ENCODE measurements around the gene ABI3.

Gene ABI3

DNA sequence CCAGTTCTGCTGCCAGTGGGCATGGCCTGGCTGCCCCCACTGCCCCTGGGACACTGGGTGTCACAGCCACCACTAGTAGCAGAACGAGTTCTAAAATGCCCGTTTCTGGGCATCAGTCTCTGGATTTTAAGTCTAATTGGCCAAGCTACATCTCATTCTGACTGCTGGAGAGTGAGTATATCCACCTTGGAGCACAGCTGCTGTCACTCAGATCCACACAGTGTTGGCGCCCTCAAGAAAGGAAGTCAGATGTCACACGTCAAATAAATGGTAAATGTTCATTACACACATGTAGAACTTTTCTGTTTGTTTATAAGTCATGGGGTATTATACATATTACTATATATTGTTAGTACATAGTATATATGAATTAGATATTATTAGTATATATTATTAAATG, 19.6 kb upstream of the ABI3 start:
- Mint-ChIP-seq H3K27me3 (peaks cover 7 to 8% of the 10 kb centered on the region in 2 donors), H3K36me3 (peaks cover 10 to 12% of the 10 kb centered on the region in 2 donors), H3K4me3 (no peak overlapping the region), H3K4me1 (peaks cover 29 to 41% of the 10 kb centered on the region in 2 donors), H3K9me3 (peaks cover 4% of the 10 kb centered on the region in 2 donors), H3K27ac (no peak overlapping the region)
- ATAC-seq (replicated peaks) (no peak), DNase-seq (no peak)

DNA sequence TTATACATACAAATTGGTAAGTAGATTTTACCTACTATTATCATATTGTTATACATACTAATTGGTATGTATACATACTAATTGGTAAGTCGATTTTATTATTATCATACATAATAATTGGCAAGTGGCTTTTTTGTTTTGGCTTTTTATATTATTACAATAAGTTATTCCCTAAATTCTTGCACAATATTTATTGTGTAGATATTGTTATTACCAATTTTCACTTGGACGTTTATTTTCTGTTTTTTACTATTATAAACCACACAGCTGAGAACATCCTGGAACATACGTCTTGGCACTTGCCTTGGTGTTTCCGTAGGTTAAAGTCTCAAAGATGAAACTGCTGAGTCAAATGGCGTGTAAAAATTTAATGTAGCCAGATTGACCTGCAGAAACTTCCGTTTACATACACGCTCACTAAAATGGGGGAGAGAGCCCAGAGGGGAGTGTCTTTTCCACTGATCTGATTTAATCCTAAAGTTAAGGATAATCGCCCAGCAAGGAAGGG, 19.0 kb upstream of the ABI3 start:
- H3K9me3 Mint-ChIP-seq: peaks cover 0 to 3% of the 10 kb centered on the region in 2 donors
- peak overlapping the region; percentile 90 to 97 for H3K4me3 Mint-ChIP-seq
- peak; percentile 4 to 6 for ATAC-seq (replicated peaks)

DNA sequence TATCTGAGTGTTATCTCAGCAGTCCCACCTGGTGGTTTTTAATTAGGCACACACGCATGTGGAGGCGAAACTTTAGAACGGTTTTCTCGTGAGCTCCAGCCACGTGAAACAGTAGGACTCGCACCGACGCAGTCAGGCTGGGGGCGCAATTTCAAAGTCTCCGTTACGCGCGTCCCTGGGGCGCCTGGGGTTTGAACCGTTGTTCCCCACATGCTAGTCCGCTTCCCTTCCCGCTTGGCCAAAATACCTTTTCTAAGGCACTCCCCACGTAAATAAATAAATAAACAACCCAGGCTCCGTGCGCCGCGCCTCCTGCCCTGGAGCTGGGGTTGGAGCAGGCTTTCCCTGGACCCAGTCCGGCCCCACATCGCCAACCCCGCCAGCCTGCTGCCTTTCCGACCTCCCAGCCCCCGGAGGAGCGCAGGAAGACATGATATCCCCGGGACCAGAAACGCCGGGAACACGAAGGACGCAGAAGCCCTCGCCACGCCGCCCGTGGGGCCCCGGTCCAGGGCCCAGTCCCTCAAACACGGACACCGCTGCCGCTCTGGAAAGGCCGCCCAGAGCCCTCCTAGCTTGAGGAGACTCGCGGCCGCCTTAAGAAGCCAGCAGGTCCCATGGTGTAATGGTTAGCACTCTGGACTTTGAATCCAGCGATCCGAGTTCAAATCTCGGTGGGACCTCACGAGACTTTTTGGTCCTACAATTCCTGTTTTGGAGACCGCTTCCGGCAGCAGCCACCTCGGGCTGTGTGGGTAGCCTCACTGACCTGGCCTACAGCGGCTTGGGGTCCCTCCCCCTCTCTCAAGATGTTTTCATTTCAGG, 18.4 kb upstream of the ABI3 start:
- Mint-ChIP-seq H3K27me3 (peaks cover 7 to 8% of the 10 kb centered on the region in 2 donors), H3K9me3 (peaks cover 0 to 3% of the 10 kb centered on the region in 2 donors), H3K4me1 (peaks cover 29 to 41% of the 10 kb centered on the region in 2 donors), H3K36me3 (peaks cover 8 to 12% of the 10 kb centered on the region in 2 donors), H3K27ac (peak overlapping the region; percentile 99), H3K4me3 (peak overlapping the region; percentile 90 to 97)
- ATAC-seq (replicated peaks): peak; percentile 60
- DNase-seq: peak; percentile 82

More for the DNA sequence above, 19.0 kb upstream of the ABI3 start:
- peaks cover 8 to 12% of the 10 kb centered on the region in 2 donors for H3K36me3 Mint-ChIP-seq
- peak overlapping the region; percentile 99 for H3K27ac Mint-ChIP-seq
- DNase-seq: no peak
- H3K4me1 Mint-ChIP-seq: peaks cover 29 to 41% of the 10 kb centered on the region in 2 donors
- H3K27me3 Mint-ChIP-seq: peaks cover 7 to 8% of the 10 kb centered on the region in 2 donors

DNA sequence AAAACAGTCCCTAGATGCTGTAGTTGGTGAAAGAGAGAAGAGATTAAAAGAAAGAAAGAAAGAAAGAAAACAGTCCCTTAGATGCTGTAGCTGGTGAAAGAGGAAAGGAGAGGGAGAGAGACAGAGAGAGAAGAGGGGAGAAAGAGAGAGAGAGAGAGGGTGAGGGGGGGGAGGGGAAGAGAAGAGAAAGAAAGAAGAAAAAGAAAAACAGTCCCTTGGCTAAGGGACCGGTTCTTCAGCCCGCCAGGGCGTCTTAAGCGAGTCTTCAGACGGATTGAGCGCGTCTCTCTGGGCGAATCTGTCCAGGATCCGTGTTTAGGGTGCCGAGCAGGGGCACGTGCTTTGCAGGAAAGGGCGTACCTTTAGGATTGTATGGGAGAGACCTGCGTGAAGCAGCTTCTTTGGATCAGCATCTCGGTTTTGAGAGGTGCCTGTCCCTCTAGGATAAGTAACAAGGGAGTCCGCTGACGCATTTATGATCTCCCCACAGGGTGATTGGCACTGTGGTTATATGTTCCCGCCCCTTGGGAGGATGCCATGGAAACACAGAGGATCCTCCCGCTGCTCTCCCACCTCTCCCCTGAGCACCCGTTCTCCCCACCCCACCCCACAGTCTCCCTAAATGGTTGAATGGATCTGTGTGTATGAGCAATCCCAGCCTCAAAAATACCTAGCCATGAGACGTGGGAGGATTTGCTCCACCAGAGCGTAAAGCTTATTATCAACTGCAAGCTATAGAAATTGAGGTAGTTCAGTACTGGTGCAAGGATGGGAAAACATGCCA, 16.8 kb upstream of the ABI3 start:
- peak; percentile 33 to 39 for ATAC-seq (replicated peaks)
- Mint-ChIP-seq H3K9me3 (peaks cover 0 to 3% of the 10 kb centered on the region in 2 donors), H3K4me1 (peaks cover 29 to 41% of the 10 kb centered on the region in 2 donors), H3K27me3 (peaks cover 7 to 8% of the 10 kb centered on the region in 2 donors), H3K4me3 (peak overlapping the region; percentile 90 to 97), H3K36me3 (peaks cover 8 to 12% of the 10 kb centered on the region in 2 donors), H3K27ac (peak overlapping the region; percentile 99)
- DNase-seq: peak; percentile 74

DNA sequence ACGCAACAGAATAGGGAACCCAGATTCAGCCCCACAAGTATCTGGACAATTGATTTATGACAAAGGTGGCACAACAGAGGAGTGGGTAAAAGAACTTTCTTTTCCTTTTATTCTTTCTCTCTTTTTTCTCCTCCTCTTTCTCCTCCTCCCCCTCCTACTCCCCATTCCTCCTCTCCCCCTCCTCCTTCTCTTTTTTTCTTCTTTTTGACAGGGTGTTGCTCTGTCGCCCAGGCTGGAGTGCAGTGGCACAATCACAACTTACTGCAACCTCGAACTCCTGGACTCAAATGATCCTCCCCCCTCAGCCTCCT, 16.3 kb upstream of the ABI3 start:
- ATAC-seq (replicated peaks) (no peak), DNase-seq (no peak)
- Mint-ChIP-seq H3K27ac (peak overlapping the region; percentile 70), H3K9me3 (peaks cover 0 to 3% of the 10 kb centered on the region in 2 donors), H3K27me3 (peaks cover 7 to 8% of the 10 kb centered on the region in 2 donors), H3K36me3 (peaks cover 8 to 12% of the 10 kb centered on the region in 2 donors), H3K4me1 (peaks cover 29 to 41% of the 10 kb centered on the region in 2 donors), H3K4me3 (peak overlapping the region; percentile 90 to 97)

DNA sequence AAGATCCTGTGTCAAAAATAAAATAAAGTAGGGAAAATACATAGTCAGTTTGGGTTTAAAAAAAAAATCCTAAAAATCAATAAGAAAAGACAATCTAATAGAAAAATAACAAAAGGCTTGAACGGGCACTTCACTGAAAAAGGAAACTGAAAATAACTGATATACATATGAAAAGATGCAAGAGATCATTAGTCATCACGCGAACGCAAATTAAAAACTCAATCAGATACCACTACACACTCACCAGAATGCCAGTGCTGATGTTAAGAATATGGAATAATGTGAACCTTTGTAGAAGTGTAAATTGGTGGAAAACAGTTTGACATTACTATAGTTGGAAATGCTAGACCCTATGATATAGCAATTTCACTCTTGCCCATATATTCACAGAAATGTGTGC, 14.8 kb upstream of the ABI3 start:
- H3K4me3 Mint-ChIP-seq: no peak overlapping the region
- peaks cover 8 to 12% of the 10 kb centered on the region in 2 donors for H3K36me3 Mint-ChIP-seq
- H3K27ac Mint-ChIP-seq: no peak overlapping the region
- DNase-seq (no peak), ATAC-seq (replicated peaks) (no peak)
- H3K9me3 Mint-ChIP-seq: peaks cover 0 to 3% of the 10 kb centered on the region in 2 donors
- peaks cover 7 to 8% of the 10 kb centered on the region in 2 donors for H3K27me3 Mint-ChIP-seq
- peaks cover 26 to 33% of the 10 kb centered on the region in 2 donors for H3K4me1 Mint-ChIP-seq

DNA sequence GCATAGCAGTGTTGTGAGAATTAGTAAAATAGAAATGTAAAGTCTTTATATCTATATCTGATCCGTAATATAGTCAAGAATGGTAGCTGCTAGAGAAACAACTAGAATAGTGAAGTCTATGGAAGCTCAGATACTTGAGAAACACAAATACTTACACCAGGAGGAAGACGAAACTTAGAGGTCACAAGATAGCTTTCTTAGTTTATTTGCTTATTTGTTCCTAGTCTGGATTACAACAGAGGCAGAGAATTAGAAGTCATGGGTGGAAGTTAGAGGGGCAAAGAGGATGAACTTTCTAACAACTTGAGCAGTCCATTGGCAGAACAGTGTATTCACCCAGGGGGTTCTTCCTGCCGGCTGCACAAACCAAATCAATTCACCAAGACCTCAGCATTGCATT, 14.0 kb upstream of the ABI3 start:
- DNase-seq: no peak
- ATAC-seq (replicated peaks): no peak
- no peak overlapping the region for H3K4me3 Mint-ChIP-seq
- peaks cover 24 to 32% of the 10 kb centered on the region in 2 donors for H3K4me1 Mint-ChIP-seq
- H3K27ac Mint-ChIP-seq: no peak overlapping the region
- peaks cover 0 to 3% of the 10 kb centered on the region in 2 donors for H3K9me3 Mint-ChIP-seq
- peaks cover 7 to 8% of the 10 kb centered on the region in 2 donors for H3K27me3 Mint-ChIP-seq
- peaks cover 8 to 12% of the 10 kb centered on the region in 2 donors for H3K36me3 Mint-ChIP-seq

DNA sequence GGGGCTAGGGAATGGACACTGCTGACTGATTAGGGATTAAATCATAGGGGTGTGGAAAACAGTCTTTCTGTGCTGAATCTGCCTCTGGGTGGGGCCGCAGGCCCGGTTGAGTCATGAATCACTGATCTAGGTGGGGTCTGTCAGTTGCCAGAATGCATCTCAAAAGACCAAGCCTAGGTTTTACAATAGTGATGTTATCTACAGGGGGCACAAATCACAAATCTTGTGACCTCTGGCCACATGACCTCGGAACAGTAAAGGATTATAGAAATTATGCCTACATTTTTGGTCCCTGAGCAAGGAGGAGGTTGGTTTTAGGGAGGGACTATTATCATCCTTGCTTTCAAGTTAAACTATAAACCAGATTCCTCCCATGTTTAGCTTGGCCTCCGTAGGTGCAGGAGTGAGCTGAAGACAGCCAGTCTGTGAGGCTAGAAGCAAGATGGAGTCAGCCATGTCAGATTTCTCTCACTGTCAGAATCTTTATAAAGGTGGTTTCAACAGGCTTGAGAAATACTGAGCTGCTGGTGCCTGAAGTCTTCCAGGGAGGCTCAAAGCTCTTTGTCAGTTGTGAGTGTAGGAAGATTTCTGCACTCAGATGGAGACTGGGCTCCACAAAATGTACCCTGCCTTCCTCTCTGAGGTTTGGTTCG, 13.0 kb upstream of the ABI3 start:
- no peak overlapping the region for H3K27ac Mint-ChIP-seq
- H3K4me1 Mint-ChIP-seq: peaks cover 15 to 23% of the 10 kb centered on the region in 2 donors
- no peaks in the 10 kb centered on the region for H3K9me3 Mint-ChIP-seq
- no peak overlapping the region for H3K4me3 Mint-ChIP-seq
- DNase-seq: no peak
- peaks cover under 1 to 3% of the 10 kb centered on the region in 2 donors for H3K27me3 Mint-ChIP-seq
- no peak for ATAC-seq (replicated peaks)
- H3K36me3 Mint-ChIP-seq: peaks cover 2 to 3% of the 10 kb centered on the region in 2 donors

DNA sequence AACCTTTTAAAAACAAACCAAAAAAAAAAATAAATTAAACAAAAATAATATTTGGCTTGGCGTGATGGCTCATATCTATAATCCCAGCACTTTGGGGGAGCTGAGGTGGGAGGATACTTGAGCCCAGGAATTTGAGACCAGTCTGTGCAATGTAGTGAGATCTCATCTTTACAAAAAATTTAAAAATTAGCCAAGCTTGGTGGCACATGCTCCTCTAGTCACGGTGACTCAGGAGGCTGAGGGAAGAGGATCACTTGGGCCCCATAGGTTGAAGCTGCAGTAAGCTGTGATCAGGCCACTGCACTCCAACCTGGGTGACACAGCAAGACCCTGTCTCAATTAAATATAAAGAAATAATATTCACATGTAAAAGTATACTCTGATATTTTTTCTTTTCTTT, 12.3 kb upstream of the ABI3 start:
- Mint-ChIP-seq H3K27ac (no peak overlapping the region), H3K36me3 (no peaks in the 10 kb centered on the region), H3K4me3 (no peak overlapping the region), H3K4me1 (peaks cover 13 to 15% of the 10 kb centered on the region in 2 donors), H3K9me3 (no peaks in the 10 kb centered on the region), H3K27me3 (no peaks in the 10 kb centered on the region)
- ATAC-seq (replicated peaks): no peak
- DNase-seq: no peak

DNA sequence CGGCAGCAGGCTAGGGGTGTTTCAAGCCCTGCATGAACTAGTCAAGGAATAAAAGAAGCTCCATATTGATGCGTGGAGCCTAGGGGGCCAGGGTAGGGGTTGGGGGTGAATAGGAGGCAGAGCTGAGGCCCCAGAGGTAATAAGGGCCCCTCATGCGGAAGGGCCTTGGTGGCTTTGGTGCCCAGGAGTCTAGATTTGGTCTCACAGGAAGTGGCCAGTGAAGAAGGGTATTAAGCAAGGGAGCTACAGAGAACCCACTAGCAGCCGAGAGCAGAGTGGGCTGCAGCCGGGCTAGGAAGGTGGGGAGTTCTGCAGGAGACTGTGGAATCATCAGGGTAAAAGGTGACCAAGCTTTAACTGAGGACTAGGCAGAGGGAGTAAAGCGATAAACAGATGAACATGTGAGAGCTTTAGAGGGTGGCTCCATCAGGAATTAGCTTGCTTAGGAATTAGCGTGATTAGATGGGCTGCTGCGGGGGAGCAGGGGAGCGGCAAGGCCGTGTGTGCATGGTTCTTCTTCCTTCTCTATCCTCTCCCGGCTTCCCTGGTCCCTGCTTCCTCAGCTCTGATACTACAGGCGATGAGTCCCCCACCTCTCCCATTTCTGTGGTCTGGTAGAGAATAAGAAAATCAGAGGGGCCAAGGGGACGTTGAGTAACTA, 10.0 kb upstream of the ABI3 start:
- DNase-seq (no peak), ATAC-seq (replicated peaks) (no peak)
- no peak overlapping the region for H3K27ac Mint-ChIP-seq
- peaks cover 0 to 2% of the 10 kb centered on the region in 2 donors for H3K36me3 Mint-ChIP-seq
- peaks cover 0 to 3% of the 10 kb centered on the region in 2 donors for H3K4me1 Mint-ChIP-seq
- no peaks in the 10 kb centered on the region for H3K9me3 Mint-ChIP-seq
- no peaks in the 10 kb centered on the region for H3K27me3 Mint-ChIP-seq
- no peak overlapping the region for H3K4me3 Mint-ChIP-seq

DNA sequence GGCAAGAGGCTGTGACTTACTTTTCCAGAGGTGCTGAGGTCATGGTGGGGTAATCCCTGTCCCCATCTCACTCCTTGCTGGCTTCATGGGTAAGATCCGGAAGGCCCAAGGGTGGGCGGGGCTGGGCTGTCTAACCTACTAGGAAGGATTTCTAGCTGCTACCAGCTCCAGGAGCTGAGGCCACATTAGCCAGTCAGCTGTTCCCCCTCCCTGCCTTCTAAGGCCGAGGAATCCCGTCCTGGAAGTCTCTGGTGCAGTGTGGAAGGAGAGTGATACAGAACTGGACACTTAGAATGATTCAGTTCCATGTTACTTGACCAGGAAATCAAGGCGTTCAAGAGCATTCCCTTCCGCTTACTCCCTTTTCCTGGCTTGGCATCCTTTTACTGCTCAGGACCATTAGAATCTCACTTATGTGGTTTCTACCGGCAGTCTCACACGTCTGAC, 9.0 kb upstream of the ABI3 start:
- no peak for ATAC-seq (replicated peaks)
- DNase-seq: no peak
- Mint-ChIP-seq H3K27me3 (no peaks in the 10 kb centered on the region), H3K36me3 (peaks cover 8 to 10% of the 10 kb centered on the region in 2 donors), H3K9me3 (no peaks in the 10 kb centered on the region), H3K4me3 (no peak overlapping the region), H3K27ac (no peak overlapping the region), H3K4me1 (peaks cover 0 to 5% of the 10 kb centered on the region in 2 donors)

DNA sequence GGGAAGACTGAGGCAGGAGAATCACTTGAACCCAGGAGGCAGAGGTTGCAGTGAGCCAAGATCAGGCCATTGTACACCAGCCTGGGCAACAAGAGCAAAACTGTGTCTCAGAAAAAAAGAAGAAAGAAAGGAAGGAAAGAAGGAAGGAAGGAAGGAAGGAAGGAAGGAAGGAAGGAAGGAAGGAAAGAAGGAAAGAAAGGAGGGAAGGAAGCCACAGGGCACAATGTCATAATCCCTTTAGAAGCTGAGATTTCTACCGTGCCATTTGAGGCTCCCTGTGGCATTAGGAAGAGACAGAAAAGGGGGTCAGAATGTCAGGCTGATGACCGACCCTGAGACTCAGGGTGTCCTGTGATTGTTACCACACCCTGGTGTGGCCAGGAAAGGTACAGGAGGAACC, 6.7 kb upstream of the ABI3 start:
- no peak overlapping the region for H3K27ac Mint-ChIP-seq
- no peak for DNase-seq
- ATAC-seq (replicated peaks): no peak
- no peaks in the 10 kb centered on the region for H3K27me3 Mint-ChIP-seq
- H3K4me3 Mint-ChIP-seq: no peak overlapping the region
- H3K4me1 Mint-ChIP-seq: peaks cover 2 to 11% of the 10 kb centered on the region in 2 donors
- H3K9me3 Mint-ChIP-seq: no peaks in the 10 kb centered on the region
- peaks cover 10 to 15% of the 10 kb centered on the region in 2 donors for H3K36me3 Mint-ChIP-seq

DNA sequence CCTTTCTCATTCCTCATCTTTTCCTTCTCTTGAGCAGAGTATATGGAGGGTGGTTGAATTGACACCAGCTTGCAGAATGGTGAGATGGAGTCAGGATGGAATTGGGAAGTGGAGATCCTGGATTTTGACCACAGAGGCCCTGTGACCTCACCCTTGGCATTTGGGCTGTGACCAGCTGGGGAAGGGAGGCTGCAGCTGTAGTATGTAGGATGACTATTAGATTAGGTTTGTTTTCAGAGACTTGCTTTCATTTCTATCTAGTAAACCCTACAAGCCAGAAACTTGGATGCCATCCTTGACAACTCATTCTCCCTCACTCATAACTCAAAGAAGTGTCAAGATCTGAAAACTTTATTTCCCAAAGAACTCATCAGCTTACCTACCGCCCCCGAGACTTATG, 6.0 kb upstream of the ABI3 start:
- H3K4me3 Mint-ChIP-seq: no peak overlapping the region
- H3K9me3 Mint-ChIP-seq: no peaks in the 10 kb centered on the region
- peaks cover 10 to 15% of the 10 kb centered on the region in 2 donors for H3K36me3 Mint-ChIP-seq
- H3K4me1 Mint-ChIP-seq: peaks cover 9 to 18% of the 10 kb centered on the region in 2 donors
- DNase-seq (no peak), ATAC-seq (replicated peaks) (no peak)
- no peak overlapping the region for H3K27ac Mint-ChIP-seq
- H3K27me3 Mint-ChIP-seq: no peaks in the 10 kb centered on the region
